Caco-2 (cell line): ENCODE data around the gene TMEM8B. TPM values are rescaled to one million over a fixed set of nuclear protein-coding genes. Genes with fewer than 3 reads are reported as not detected.

Experiments
- BruUV-seq: library from RNA; stranded (reverse); fragments of 400-500 nt; replicated peaks from 2 replicates; lab custom pipeline; 2021; lab: Mats Ljungman, UMichigan
- CTCF ChIA-PET: fragments of 300-600 bp; sonication (Branson Sonifier 250); formaldehyde crosslinking; loops from one replicate; lab custom pipeline; 2022; ENCODE audit warnings: antibody characterized with exemption; lab: Charles Lee
- POLR2A ChIA-PET: fragments of 300-600 bp; sonication (Branson Sonifier 250); formaldehyde crosslinking; loops from one replicate; lab custom pipeline; 2022; ENCODE audit warnings: antibody characterized with exemption; lab: Charles Lee
- DNase-seq, 2 experiments: peaks; one replicate each; pipeline versions ENCODE4 v3.0.0 to v3.0.0-alpha.2; 2020 to 2022
- H3K27me3 ChIP-seq: replicated peaks from 2 replicates; pipeline ENCODE4 v1.6.0; 2011; ENCODE audit warnings: low read length; ENCODE audit not compliant: control insufficient read depth, insufficient read depth
- H3K36me3 ChIP-seq: 2 replicates; pipeline ENCODE4 v1.5.1; 2011; ENCODE audit warnings: low read length; ENCODE audit not compliant: control insufficient read depth, insufficient read depth
- H3K4me1 ChIP-seq: fragments of 250-450 bp; sonication (Bioruptor Pico); 2 replicates; pipeline ENCODE4 v1.5.1; 2020; ENCODE audit warnings: mild to moderate bottlenecking
- H3K4me3 ChIP-seq: 2 replicates; pipeline ENCODE4 v1.5.1; 2011; ENCODE audit warnings: low read depth, mild to moderate bottlenecking, control low read depth, low read length
- H3K9me3 ChIP-seq: fragments of 250-450 bp; sonication (Bioruptor Pico); 2 replicates; pipeline ENCODE4 v1.5.1; 2020; ENCODE audit warnings: mild to moderate bottlenecking, moderate library complexity
- H3K27ac Mint-ChIP-seq: one replicate; pipeline ENCODE4 v1.8.0; 2022; ENCODE audit warnings: mixed read lengths; ENCODE audit not compliant: unreplicated experiment
- H3K27me3 Mint-ChIP-seq: one replicate; pipeline ENCODE4 v1.8.0; 2022; ENCODE audit warnings: mixed read lengths; ENCODE audit not compliant: insufficient read depth, unreplicated experiment
- H3K36me3 Mint-ChIP-seq: one replicate; pipeline ENCODE4 v1.8.0; 2022; ENCODE audit warnings: mild to moderate bottlenecking, mixed read lengths; ENCODE audit not compliant: insufficient read depth, unreplicated experiment
- H3K4me1 Mint-ChIP-seq: one replicate; pipeline ENCODE4 v1.8.0; 2022; ENCODE audit warnings: low read depth, mixed read lengths; ENCODE audit not compliant: unreplicated experiment
- H3K4me3 Mint-ChIP-seq: one replicate; pipeline ENCODE4 v1.8.0; 2022; ENCODE audit warnings: mild to moderate bottlenecking, moderate library complexity, mixed read lengths; ENCODE audit not compliant: unreplicated experiment
- H3K9me3 Mint-ChIP-seq: one replicate; pipeline ENCODE4 v1.8.0; 2022; ENCODE audit warnings: mixed read lengths; ENCODE audit not compliant: unreplicated experiment
- intact Hi-C: fragments of 100-400 bp; cut with micrococcal nuclease; formaldehyde crosslinking; loops from one replicate; pipeline ENCODE4 v1.10.0; 2022; ENCODE audit not compliant: unreplicated experiment
- total RNA-seq: library from RNA; stranded (reverse); gene quantifications from 2 replicates; pipeline ENCODE4 v1.2.3, GENCODE V29; 2022
- TF ChIP-seq, protein P1 (sequence below), 2 experiments: fragments of 200-600 bp in 1 of 2; IDR thresholded peaks; 1 replicate in 1 of 2; 2 replicates in 1 of 2; pipeline versions ENCODE4 v1.5.1 to v1.8.0; 2011 to 2022; ENCODE audit warnings: antibody characterized with exemption in 1 of 2, control low read depth in 1 of 2, inconsistent platforms in 1 of 2, low read depth in 1 of 2, low read length in 1 of 2, mild to moderate bottlenecking in 1 of 2, moderate library complexity in 1 of 2; ENCODE audit not compliant: insufficient read depth in 1 of 2, severe bottlenecking in 1 of 2, unreplicated experiment in 1 of 2

The TMEM8B gene
- total RNA-seq, 1 experiment from 2014 or later: 4.9 TPM

DNA sequence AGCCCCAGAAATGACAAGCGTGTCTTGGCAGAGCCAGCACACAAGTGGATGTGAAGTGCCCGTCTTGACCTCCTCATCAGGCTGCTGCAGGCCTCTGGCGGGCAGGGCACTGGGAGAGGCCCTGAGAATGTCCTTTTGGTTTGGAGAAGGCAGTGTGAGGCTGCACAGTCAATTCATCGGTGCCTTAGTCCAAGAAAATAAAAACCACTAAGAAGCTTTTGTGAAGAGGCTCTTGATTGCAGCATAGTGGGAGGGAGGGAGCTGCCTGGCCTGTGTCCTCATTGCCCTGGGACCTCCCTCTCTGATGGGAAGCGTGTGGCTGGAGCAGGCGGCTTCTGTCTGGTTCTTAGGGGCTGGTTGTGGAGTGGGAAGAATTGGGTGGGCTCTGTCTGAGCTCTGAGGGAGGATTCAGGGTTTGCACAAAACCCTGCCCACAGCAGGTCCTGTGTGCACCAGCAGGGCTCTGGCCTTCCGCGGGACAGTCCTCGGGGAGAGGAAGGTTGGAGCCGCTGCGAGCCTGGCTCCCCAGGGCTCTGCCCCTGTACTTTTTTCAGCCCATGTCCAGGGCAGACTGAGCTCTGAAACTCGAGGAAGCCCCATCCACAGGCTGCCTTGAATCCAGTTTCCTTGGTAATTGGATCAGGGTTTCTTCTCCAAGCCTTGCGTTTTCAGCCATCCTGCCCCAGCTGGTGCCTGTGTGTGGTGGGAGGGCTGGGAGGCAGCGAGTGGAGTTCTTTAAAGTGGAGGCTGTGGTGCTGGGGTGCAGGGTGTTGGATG is 78.1 kb downstream of the TMEM8B start:
- TF ChIP-seq, protein P1, sequence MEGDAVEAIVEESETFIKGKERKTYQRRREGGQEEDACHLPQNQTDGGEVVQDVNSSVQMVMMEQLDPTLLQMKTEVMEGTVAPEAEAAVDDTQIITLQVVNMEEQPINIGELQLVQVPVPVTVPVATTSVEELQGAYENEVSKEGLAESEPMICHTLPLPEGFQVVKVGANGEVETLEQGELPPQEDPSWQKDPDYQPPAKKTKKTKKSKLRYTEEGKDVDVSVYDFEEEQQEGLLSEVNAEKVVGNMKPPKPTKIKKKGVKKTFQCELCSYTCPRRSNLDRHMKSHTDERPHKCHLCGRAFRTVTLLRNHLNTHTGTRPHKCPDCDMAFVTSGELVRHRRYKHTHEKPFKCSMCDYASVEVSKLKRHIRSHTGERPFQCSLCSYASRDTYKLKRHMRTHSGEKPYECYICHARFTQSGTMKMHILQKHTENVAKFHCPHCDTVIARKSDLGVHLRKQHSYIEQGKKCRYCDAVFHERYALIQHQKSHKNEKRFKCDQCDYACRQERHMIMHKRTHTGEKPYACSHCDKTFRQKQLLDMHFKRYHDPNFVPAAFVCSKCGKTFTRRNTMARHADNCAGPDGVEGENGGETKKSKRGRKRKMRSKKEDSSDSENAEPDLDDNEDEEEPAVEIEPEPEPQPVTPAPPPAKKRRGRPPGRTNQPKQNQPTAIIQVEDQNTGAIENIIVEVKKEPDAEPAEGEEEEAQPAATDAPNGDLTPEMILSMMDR (IDR thresholded peaks at IDR 0.05; ENCODE audit: insufficient read depth in 1 of 2, low read depth in 1 of 2, low read length in 1 of 2, severe bottlenecking in 1 of 2, unreplicated experiment in 1 of 2): no peak
- no TSS peak for BruUV-seq
- Histone ChIP-seq H3K36me3 (no peaks in the 10 kb centered on the region), H3K9me3 (no peaks in the 10 kb centered on the region), H3K4me1 (peaks cover 34% of the 10 kb centered on the region), H3K27me3 (no peaks in the 10 kb centered on the region), H3K4me3 (no peak overlapping the region)
- Mint-ChIP-seq H3K9me3 (no peaks in the 10 kb centered on the region), H3K27me3 (no peaks in the 10 kb centered on the region), H3K27ac (peak overlapping the region; percentile 9), H3K36me3 (no peaks in the 10 kb centered on the region), H3K4me3 (no peak overlapping the region), H3K4me1 (peaks cover 10% of the 10 kb centered on the region)
- CTCF ChIA-PET: no interaction called here
- POLR2A ChIA-PET: no interaction called here
- no peak for DNase-seq
- intact Hi-C loops: loop anchor here (2.0 kb wide), 1 partner anchor 38 kb away; no protein-coding TSS in a partner anchor

DNA sequence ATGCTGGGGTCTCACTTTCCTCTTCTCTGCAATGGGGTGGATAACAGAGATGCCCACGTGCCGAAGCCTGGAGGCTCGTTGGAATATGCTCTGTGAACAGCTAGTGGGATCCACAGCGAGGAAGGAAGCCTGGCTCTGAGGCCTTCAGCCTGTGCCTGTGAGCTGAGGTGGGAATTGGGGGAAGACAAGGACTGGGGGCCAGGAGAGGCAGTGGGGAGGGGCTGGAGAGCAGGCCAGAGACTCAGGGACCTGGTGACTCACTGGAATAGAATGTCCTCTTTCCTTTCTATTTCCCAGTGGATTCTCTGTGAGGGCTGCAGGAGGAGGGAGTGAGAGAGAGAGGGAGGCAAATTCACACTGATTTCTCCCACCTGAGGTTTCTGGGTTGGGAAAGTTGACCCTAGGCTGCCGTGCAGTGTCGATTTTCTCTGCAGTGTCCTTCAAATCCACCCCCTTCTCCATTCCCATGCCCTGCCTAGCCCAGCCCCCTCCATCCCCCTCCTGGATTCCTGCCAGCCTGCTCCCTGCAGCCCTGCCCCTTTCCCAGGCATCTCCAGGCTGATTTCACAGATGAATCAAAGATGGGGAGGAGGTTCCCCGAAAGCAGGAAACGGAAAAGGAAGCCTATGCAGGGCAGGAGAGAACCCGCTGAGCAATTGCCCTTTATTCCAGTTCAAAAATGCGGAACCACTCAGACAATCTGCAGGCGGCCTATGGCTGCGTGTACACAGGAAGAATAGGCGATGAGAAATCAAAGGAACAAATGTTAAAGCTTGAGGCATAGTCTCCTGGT is 78.9 kb downstream of the TMEM8B start:
- BruUV-seq: no TSS peak
- H3K27me3 Mint-ChIP-seq: no peaks in the 10 kb centered on the region
- no peak for DNase-seq
- ChIA-PET CTCF (no interaction called here), POLR2A (no interaction called here)
- peaks cover 2% of the 10 kb centered on the region for H3K4me1 Mint-ChIP-seq
- H3K36me3 Mint-ChIP-seq: no peaks in the 10 kb centered on the region
- peak overlapping the region; percentile 9 for H3K27ac Mint-ChIP-seq
- Histone ChIP-seq H3K4me3 (no peak overlapping the region), H3K36me3 (no peaks in the 10 kb centered on the region), H3K4me1 (peaks cover 34% of the 10 kb centered on the region), H3K9me3 (no peaks in the 10 kb centered on the region), H3K27me3 (no peaks in the 10 kb centered on the region)
- no peaks in the 10 kb centered on the region for H3K9me3 Mint-ChIP-seq
- intact Hi-C loops: loop anchor here (2.0 kb wide), 1 partner anchor 37 kb away; no protein-coding TSS in a partner anchor
- no peak overlapping the region for H3K4me3 Mint-ChIP-seq
- TF ChIP-seq, protein P1 (IDR thresholded peaks at IDR 0.05; ENCODE audit: insufficient read depth in 1 of 2, low read depth in 1 of 2, low read length in 1 of 2, severe bottlenecking in 1 of 2, unreplicated experiment in 1 of 2): no peak

DNA sequence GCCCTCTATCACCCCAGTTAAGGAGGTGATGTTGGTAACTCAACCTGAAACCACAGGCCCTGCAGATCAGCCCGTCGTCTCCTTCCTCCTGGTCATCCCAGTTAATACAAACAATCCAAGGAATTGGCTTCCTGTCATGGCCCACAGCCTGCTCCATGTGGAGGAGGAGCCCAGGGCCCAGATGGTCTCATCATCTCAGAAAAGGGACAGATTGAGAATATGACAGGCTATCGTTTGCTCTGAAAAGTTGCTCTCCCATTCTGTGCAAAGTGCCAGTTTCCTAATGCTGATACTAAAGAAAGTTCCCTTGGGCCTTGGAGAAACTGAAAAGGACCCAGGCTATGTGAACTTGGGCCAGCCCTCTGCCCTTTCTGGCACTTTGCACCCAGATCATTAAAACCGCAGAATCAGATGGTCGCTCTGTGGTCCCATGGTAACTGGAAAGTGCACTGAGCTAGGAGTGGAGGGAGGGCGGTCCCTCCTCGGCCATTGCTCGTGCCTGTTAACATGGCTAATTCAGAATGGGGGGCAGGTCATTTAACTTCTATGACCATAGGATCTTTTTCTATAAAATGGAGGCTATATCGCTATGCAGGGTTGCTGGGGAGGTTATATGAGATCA is 79.6 kb downstream of the TMEM8B start:
- TF ChIP-seq, protein P1 (IDR thresholded peaks at IDR 0.05; ENCODE audit: insufficient read depth in 1 of 2, low read depth in 1 of 2, low read length in 1 of 2, severe bottlenecking in 1 of 2, unreplicated experiment in 1 of 2): no peak
- Mint-ChIP-seq H3K27me3 (no peaks in the 10 kb centered on the region), H3K4me3 (no peak overlapping the region), H3K27ac (peak overlapping the region; percentile 38), H3K36me3 (no peaks in the 10 kb centered on the region), H3K4me1 (no peaks in the 10 kb centered on the region), H3K9me3 (no peaks in the 10 kb centered on the region)
- POLR2A ChIA-PET: no interaction called here
- Histone ChIP-seq H3K4me3 (no peak overlapping the region), H3K27me3 (no peaks in the 10 kb centered on the region), H3K4me1 (peaks cover 34% of the 10 kb centered on the region), H3K36me3 (no peaks in the 10 kb centered on the region), H3K9me3 (no peaks in the 10 kb centered on the region)
- DNase-seq: no peak
- intact Hi-C loops: no loop called here
- no TSS peak for BruUV-seq
- CTCF ChIA-PET: no interaction called here
